Loucy (cell line): ENCODE data around the gene KCNMA1.

ENCODE experiments used
- H2AFZ ChIP-seq: fragments of 200-600 bp; sonication (generic); 2 replicates; pipeline ENCODE4 v1.6.0; 2016; ENCODE audit warnings: antibody characterized with exemption, mild to moderate bottlenecking, low read length, moderate library complexity
- H3F3A ChIP-seq: fragments of 200-600 bp; 2 replicates; pipeline ENCODE4 v1.6.0; 2016; ENCODE audit warnings: antibody characterized with exemption, low read depth, mild to moderate bottlenecking
- H3K27me3 ChIP-seq: fragments of 200-600 bp; sonication (generic); 2 replicates; pipeline ENCODE4 v1.6.1; 2014; ENCODE audit warnings: low read length, mild to moderate bottlenecking; ENCODE audit not compliant: insufficient read depth, poor library complexity, severe bottlenecking
- H3K36me3 ChIP-seq: fragments of 200-600 bp; sonication (generic); 2 replicates; pipeline ENCODE4 v1.6.1; 2016; ENCODE audit warnings: low read length; ENCODE audit not compliant: insufficient read depth
- H3K4me1 ChIP-seq: fragments of 200-600 bp; sonication (generic); 2 replicates; pipeline ENCODE4 v1.5.1; 2014; ENCODE audit warnings: low read length, mild to moderate bottlenecking; ENCODE audit not compliant: insufficient read depth, poor library complexity, severe bottlenecking
- H3K4me2 ChIP-seq: fragments of 200-600 bp; sonication (generic); 2 replicates; pipeline ENCODE4 v1.6.0; 2014; ENCODE audit warnings: antibody characterized with exemption, low read length, low read depth, mild to moderate bottlenecking; ENCODE audit not compliant: poor library complexity, severe bottlenecking
- H3K4me3 ChIP-seq: fragments of 200-600 bp; sonication (generic); 2 replicates; pipeline ENCODE4 v1.5.1; 2014; ENCODE audit warnings: low read length, mild to moderate bottlenecking, mixed read lengths; ENCODE audit not compliant: poor library complexity, severe bottlenecking
- H3K79me2 ChIP-seq: fragments of 200-600 bp; sonication (generic); 2 replicates; pipeline ENCODE4 v1.6.1; 2014; ENCODE audit warnings: low read length; ENCODE audit not compliant: insufficient read depth
- H3K9ac ChIP-seq: fragments of 200-600 bp; sonication (generic); 2 replicates; pipeline ENCODE4 v1.6.0; 2014; ENCODE audit warnings: mild to moderate bottlenecking, low read depth, low read length, moderate library complexity; ENCODE audit not compliant: poor library complexity, severe bottlenecking
- H3K9me2 ChIP-seq: fragments of 200-600 bp; sonication (generic); replicated peaks from 2 replicates; pipeline ENCODE4 v1.6.1; 2016; ENCODE audit warnings: low read depth, low read length, mixed read lengths
- H3K9me3 ChIP-seq: fragments of 200-600 bp; sonication (generic); 2 replicates; pipeline ENCODE4 v1.6.1; 2014; ENCODE audit warnings: mild to moderate bottlenecking, antibody characterized with exemption, low read length, low read depth; ENCODE audit not compliant: insufficient read depth
- H4K20me1 ChIP-seq: fragments of 200-600 bp; sonication (generic); 2 replicates; pipeline ENCODE4 v1.6.0; 2014; ENCODE audit warnings: antibody characterized with exemption, low read length, mild to moderate bottlenecking; ENCODE audit not compliant: insufficient read depth, poor library complexity, severe bottlenecking
- CTCF ChIP-seq: fragments of 200-600 bp; sonication (generic); conservative IDR thresholded peaks from 2 replicates; pipeline ENCODE4 v1.5.1; 2014; ENCODE audit warnings: mild to moderate bottlenecking, antibody characterized with exemption, low read length
- EZH2phosphoT487 ChIP-seq: fragments of 200-600 bp; IDR thresholded peaks from 2 replicates; pipeline ENCODE4 v1.6.1; 2018; ENCODE audit warnings: antibody characterized with exemption, mild to moderate bottlenecking, moderate library complexity, borderline replicate concordance

KCNMA1 gene

GRCh38 chr10:77230194-77230593, 407.4 kb downstream of the KCNMA1 start:
- Histone ChIP-seq H3F3A (no peaks in the 10 kb centered on the region), H4K20me1 (no peaks in the 10 kb centered on the region), H2AFZ (no peak overlapping the region), H3K9ac (no peak overlapping the region), H3K9me3 (no peaks in the 10 kb centered on the region), H3K36me3 (no peaks in the 10 kb centered on the region), H3K4me3 (no peak overlapping the region), H3K9me2 (no peaks in the 10 kb centered on the region), H3K4me1 (no peaks in the 10 kb centered on the region), H3K79me2 (no peaks in the 10 kb centered on the region), H3K4me2 (no peak overlapping the region), H3K27me3 (no peaks in the 10 kb centered on the region)
- TF ChIP-seq CTCF (no peak), EZH2phosphoT487 (no peak)

GRCh38 chr10:77229704-77230103, 407.9 kb downstream of the KCNMA1 start:
- no peaks in the 10 kb centered on the region for H3K36me3 ChIP-seq
- no peak overlapping the region for H3K4me2 ChIP-seq
- no peaks in the 10 kb centered on the region for H3K79me2 ChIP-seq
- H3K9me3 ChIP-seq, result no peaks in the 10 kb centered on the region
- no peak overlapping the region for H2AFZ ChIP-seq
- H3K27me3 ChIP-seq, result no peaks in the 10 kb centered on the region
- H3K4me3 ChIP-seq, result no peak overlapping the region
- H3F3A ChIP-seq, result no peaks in the 10 kb centered on the region
- H3K9ac ChIP-seq, result no peak overlapping the region
- TF ChIP-seq CTCF, result no peak
- no peak for TF ChIP-seq EZH2phosphoT487
- H3K9me2 ChIP-seq, result no peaks in the 10 kb centered on the region
- H4K20me1 ChIP-seq, result no peaks in the 10 kb centered on the region
- H3K4me1 ChIP-seq, result no peaks in the 10 kb centered on the region

GRCh38 chr10:77228559-77228958, 409.0 kb downstream of the KCNMA1 start:
- Histone ChIP-seq H3K4me1 (no peaks in the 10 kb centered on the region), H3K4me3 (no peak overlapping the region), H3K27me3 (no peaks in the 10 kb centered on the region), H3K4me2 (no peak overlapping the region), H2AFZ (no peak overlapping the region), H4K20me1 (no peaks in the 10 kb centered on the region), H3K36me3 (no peaks in the 10 kb centered on the region), H3F3A (no peaks in the 10 kb centered on the region), H3K9me2 (no peaks in the 10 kb centered on the region), H3K9ac (no peak overlapping the region), H3K9me3 (no peaks in the 10 kb centered on the region), H3K79me2 (no peaks in the 10 kb centered on the region)
- TF ChIP-seq CTCF (no peak), EZH2phosphoT487 (no peak)
